ENCODE measurements around the gene RIT1. TPM values are rescaled to one million over a fixed set of nuclear protein-coding genes. Genes with fewer than 3 reads are reported as not detected.

RIT1 gene
- total and polyA plus RNA-seq, 2 donors (not counting 3 experiments of a cell fraction or from before 2014, with no cell fraction given), result 46.4 to 65.5 TPM

DNA sequence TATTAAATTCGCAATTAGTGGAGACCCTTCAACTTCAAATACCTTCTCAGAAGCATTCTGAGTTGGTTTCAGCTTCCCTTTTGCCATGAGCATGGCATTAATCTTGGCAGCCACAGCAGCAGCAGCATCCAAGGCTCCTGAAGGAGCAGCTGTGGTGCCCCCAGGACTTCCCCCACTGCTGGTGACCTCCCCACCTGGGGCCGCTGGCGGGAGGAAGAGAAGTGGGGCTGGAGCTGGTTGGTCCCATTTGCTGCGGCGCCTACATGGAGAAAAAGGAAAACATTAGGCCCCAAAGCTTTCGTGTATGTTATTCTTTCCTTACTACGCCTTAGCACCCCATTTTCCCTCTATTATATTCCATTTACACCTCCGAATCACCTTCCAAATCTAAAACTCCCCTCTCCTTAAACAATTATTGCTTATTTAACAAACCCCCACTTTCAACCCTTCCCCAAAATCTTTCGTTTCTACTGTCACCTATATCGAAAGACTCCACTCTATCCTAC, 22.5 kb upstream of the RIT1 start:
- intact Hi-C loops (cut with micrococcal nuclease), result loop anchor here (1.0 kb wide), 4 partner anchors 37 to 121 kb away; partner anchors contain the start of genes LAMTOR2 and SYT11
- no peak for FAIRE-seq

More for the DNA sequence above, 22.5 kb upstream of the RIT1 start:
- BruUV-seq (replicated peaks), result TSS peak; percentile 25
- Histone ChIP-seq H3K4me3 (replicated peaks in 1 of 3; ENCODE audit: insufficient read depth in 1 of 3, low read depth in 1 of 3, low read length in 3 of 3) (peak overlapping the region; percentile 38 to 97 (median 92)), H3K4me1 (ENCODE audit: control insufficient read depth, extremely low read depth, insufficient read depth, low read length) (peaks cover 47% of the 10 kb centered on the region), H3K27me3 (ENCODE audit: control insufficient read depth in 2 of 2, insufficient read depth in 2 of 2, low read length in 2 of 2) (no peaks in the 10 kb centered on the region), H3K9me3 (replicated peaks; ENCODE audit: control insufficient read depth, insufficient read depth, low read length) (no peaks in the 10 kb centered on the region), H3K36me3 (ENCODE audit: control insufficient read depth in 2 of 2, extremely low read depth in 1 of 2, insufficient read depth in 2 of 2, low read length in 2 of 2) (peaks cover 7 to 15% of the 10 kb centered on the region in 2 experiments), H3K4me2 (ENCODE audit: insufficient read depth, low read length) (peak overlapping the region; percentile 84), H4K20me1 (replicated peaks; ENCODE audit: control insufficient read depth, extremely low read depth, insufficient read depth, low read length) (peaks cover 4% of the 10 kb centered on the region), H3K79me2 (ENCODE audit: control insufficient read depth, insufficient read depth, low read length) (peaks cover 51% of the 10 kb centered on the region), H3K27ac (ENCODE audit: insufficient read depth, low read depth, low read length) (peak overlapping the region; percentile 60), H2AFZ (ENCODE audit: low read depth, low read length) (no peak overlapping the region), H3K9ac (replicated peaks; ENCODE audit: extremely low read depth, insufficient read depth, low read length) (peak overlapping the region; percentile 84), H3K9me1 (replicated peaks; ENCODE audit: control insufficient read depth, extremely low read depth, insufficient read depth, low read length) (no peaks in the 10 kb centered on the region)
- DNase-seq (ENCODE audit: low read depth, low spot score), result peak; percentile 21
- ChIA-PET POLR2A (interaction anchor here (1.3 kb wide), 1 partner anchor 55 kb away, joined by 3 read pairs; no protein-coding TSS in a partner anchor), CTCF (interaction anchor here (1.4 to 6.7 kb wide), 5 partner anchors 12 to 133 kb away, joined by 4 to 57 read pairs (median 7); partner anchors contain the start of gene ARHGEF2)
- dilution Hi-C loops (cut with MboI; ENCODE audit: extremely low pct_ligation_motif_present, low sequenced_read_pairs), result no loop called here
- no peak for TF ChIP-seq POLR2AphosphoS5 (IDR thresholded peaks at IDR 0.05; ENCODE audit: insufficient read depth, low read depth, low read length)
- TF ChIP-seq JUN (IDR thresholded peaks at IDR 0.05; ENCODE audit: borderline replicate concordance, insufficient read depth, insufficient read length, low read depth), result no peak
- no peak for TF ChIP-seq GATA2 (IDR thresholded peaks at IDR 0.05; ENCODE audit: insufficient read depth, insufficient read length, low read depth, low read length)
- TF ChIP-seq EZH2 (IDR thresholded peaks at IDR 0.05; ENCODE audit: borderline replicate concordance, low read depth, low read length, severe bottlenecking), result no peak
- TF ChIP-seq, protein P1, sequence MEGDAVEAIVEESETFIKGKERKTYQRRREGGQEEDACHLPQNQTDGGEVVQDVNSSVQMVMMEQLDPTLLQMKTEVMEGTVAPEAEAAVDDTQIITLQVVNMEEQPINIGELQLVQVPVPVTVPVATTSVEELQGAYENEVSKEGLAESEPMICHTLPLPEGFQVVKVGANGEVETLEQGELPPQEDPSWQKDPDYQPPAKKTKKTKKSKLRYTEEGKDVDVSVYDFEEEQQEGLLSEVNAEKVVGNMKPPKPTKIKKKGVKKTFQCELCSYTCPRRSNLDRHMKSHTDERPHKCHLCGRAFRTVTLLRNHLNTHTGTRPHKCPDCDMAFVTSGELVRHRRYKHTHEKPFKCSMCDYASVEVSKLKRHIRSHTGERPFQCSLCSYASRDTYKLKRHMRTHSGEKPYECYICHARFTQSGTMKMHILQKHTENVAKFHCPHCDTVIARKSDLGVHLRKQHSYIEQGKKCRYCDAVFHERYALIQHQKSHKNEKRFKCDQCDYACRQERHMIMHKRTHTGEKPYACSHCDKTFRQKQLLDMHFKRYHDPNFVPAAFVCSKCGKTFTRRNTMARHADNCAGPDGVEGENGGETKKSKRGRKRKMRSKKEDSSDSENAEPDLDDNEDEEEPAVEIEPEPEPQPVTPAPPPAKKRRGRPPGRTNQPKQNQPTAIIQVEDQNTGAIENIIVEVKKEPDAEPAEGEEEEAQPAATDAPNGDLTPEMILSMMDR (IDR thresholded peaks at IDR 0.05; ENCODE audit: extremely low read depth in 1 of 2, insufficient read depth in 1 of 2, low read depth in 1 of 2, low read length in 2 of 2), result no peak
- TF ChIP-seq, protein P2, sequence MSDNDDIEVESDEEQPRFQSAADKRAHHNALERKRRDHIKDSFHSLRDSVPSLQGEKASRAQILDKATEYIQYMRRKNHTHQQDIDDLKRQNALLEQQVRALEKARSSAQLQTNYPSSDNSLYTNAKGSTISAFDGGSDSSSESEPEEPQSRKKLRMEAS (IDR thresholded peaks at IDR 0.05; ENCODE audit: insufficient read depth, insufficient read length), result no peak
- no peak for TF ChIP-seq FOS (IDR thresholded peaks at IDR 0.05; ENCODE audit: borderline replicate concordance, insufficient read depth, low read length)
- TF ChIP-seq MYC (IDR thresholded peaks at IDR 0.05; ENCODE audit: low read depth, low read length), result no peak
- TF ChIP-seq POLR2A (IDR thresholded peaks at IDR 0.05; ENCODE audit: low read depth, low read length), result no peak
